WTC11 (cell line): ENCODE measurements around the gene C6. TPM values are rescaled to one million over a fixed set of nuclear protein-coding genes. Genes with fewer than 3 reads are reported as not detected.

Experiments used
- ATAC-seq: fragments of 200-7000 bp; cut with Tn5 transposase; 2 replicates; pipeline ENCODE4 v1.10.0; 2021; ENCODE audit warnings: mild to moderate bottlenecking, moderate library complexity
- Bru-seq: library from RNA; stranded (reverse); fragments of 400-500 nt; gene quantifications from one replicate; lab custom pipeline; 2021; lab: Mats Ljungman, UMichigan
- CTCF ChIA-PET: fragments of 300-600 bp; sonication (Branson Sonifier 250); formaldehyde crosslinking; loops from one replicate; lab custom pipeline; 2021; ENCODE audit warnings: antibody characterized with exemption; lab: Charles Lee
- POLR2A ChIA-PET: fragments of 350-600 bp; sonication (Branson Sonifier 250); formaldehyde crosslinking; loops from one replicate; lab custom pipeline; 2021; ENCODE audit warnings: antibody characterized with exemption; lab: Charles Lee
- DNase-seq: peaks from one replicate; pipeline ENCODE4 v3.0.0; 2021; ENCODE audit warnings: low spot score
- H3K27ac Mint-ChIP-seq: 2 replicates; pipeline ENCODE4 v1.8.0; 2021; ENCODE audit warnings: mixed read lengths
- H3K27me3 Mint-ChIP-seq: 2 replicates; pipeline ENCODE4 v1.8.0; 2021; ENCODE audit warnings: low read depth, mild to moderate bottlenecking, moderate library complexity, mixed read lengths
- H3K36me3 Mint-ChIP-seq: 2 replicates; pipeline ENCODE4 v1.8.0; 2021; ENCODE audit warnings: mixed read lengths
- H3K4me1 Mint-ChIP-seq: 2 replicates; pipeline ENCODE4 v1.8.0; 2022; ENCODE audit warnings: mixed read lengths
- H3K4me3 Mint-ChIP-seq: 2 replicates; pipeline ENCODE4 v1.8.0; 2021; ENCODE audit warnings: mild to moderate bottlenecking, moderate library complexity, mixed read lengths
- H3K9me3 Mint-ChIP-seq: 2 replicates; pipeline ENCODE4 v1.8.0; 2021; ENCODE audit warnings: mixed read lengths
- FOXJ3 ChIP-seq: sonication (generic); formaldehyde crosslinking; IDR thresholded peaks from 2 replicates; pipeline ENCODE4 v1.9.0; 2021; ENCODE audit warnings: missing genetic modification reagents, mild to moderate bottlenecking, borderline replicate concordance
- FOXP1 ChIP-seq: sonication (generic); formaldehyde crosslinking; IDR thresholded peaks from 2 replicates; pipeline ENCODE4 v1.8.0; 2022; ENCODE audit warnings: missing genetic modification reagents, mild to moderate bottlenecking, moderate library complexity, borderline replicate concordance
- GRHL2 ChIP-seq: fragments of 250-450 bp; sonication (Bioruptor Pico); IDR thresholded peaks from 2 replicates; pipeline ENCODE4 v1.8.0; 2022; ENCODE audit warnings: mild to moderate bottlenecking, moderate library complexity; ENCODE audit not compliant: insufficient replicate concordance, severe bottlenecking
- GTF2I ChIP-seq: fragments of 250-450 bp; sonication (Bioruptor Pico); conservative IDR thresholded peaks from 2 replicates; pipeline ENCODE4 v1.4.0; 2021; ENCODE audit warnings: mild to moderate bottlenecking
- HMGXB4 ChIP-seq: sonication (generic); formaldehyde crosslinking; IDR thresholded peaks from 2 replicates; pipeline ENCODE4 v1.8.1; 2023; ENCODE audit warnings: mild to moderate bottlenecking, moderate library complexity, missing genetic modification reagents
- NFE2L1 ChIP-seq: sonication (generic); formaldehyde crosslinking; IDR thresholded peaks from 2 replicates; pipeline ENCODE4 v1.8.1; 2023; ENCODE audit warnings: missing genetic modification reagents
- NFYB ChIP-seq: sonication (generic); formaldehyde crosslinking; conservative IDR thresholded peaks from 2 replicates; pipeline ENCODE4 v1.8.0; 2022; ENCODE audit warnings: low read depth, missing genetic modification reagents
- NR3C1 ChIP-seq: sonication (generic); formaldehyde crosslinking; conservative IDR thresholded peaks from 2 replicates; pipeline ENCODE4 v1.8.1; 2023; ENCODE audit warnings: low read depth, mild to moderate bottlenecking, missing genetic modification reagents
- PREB ChIP-seq: sonication (generic); formaldehyde crosslinking; IDR thresholded peaks from 2 replicates; pipeline ENCODE4 v1.8.1; 2022; ENCODE audit warnings: mild to moderate bottlenecking, missing genetic modification reagents, moderate library complexity, borderline replicate concordance
- ZBTB21 ChIP-seq: sonication (generic); formaldehyde crosslinking; IDR thresholded peaks from 2 replicates; pipeline ENCODE4 v1.8.1; 2023; ENCODE audit warnings: mild to moderate bottlenecking, missing genetic modification reagents, borderline replicate concordance
- ZMAT4 ChIP-seq: fragments of 250-450 bp; sonication (Bioruptor Pico); IDR thresholded peaks from 2 replicates; pipeline ENCODE4 v1.9.0; 2021; ENCODE audit warnings: mild to moderate bottlenecking
- ZNF121 ChIP-seq: sonication (generic); formaldehyde crosslinking; IDR thresholded peaks from 2 replicates; pipeline ENCODE4 v1.8.0; 2023; ENCODE audit warnings: missing genetic modification reagents
- ZNF138 ChIP-seq: sonication (generic); formaldehyde crosslinking; conservative IDR thresholded peaks from 2 replicates; pipeline ENCODE4 v1.8.1; 2022; ENCODE audit warnings: mild to moderate bottlenecking, moderate library complexity, missing genetic modification reagents
- ZNF263 ChIP-seq: sonication (generic); formaldehyde crosslinking; IDR thresholded peaks from 2 replicates; pipeline ENCODE4 v1.8.1; 2022; ENCODE audit warnings: low read depth, mild to moderate bottlenecking, moderate library complexity, missing genetic modification reagents
- ZNF423 ChIP-seq: fragments of 250-450 bp; sonication (Bioruptor Pico); IDR thresholded peaks from 2 replicates; pipeline ENCODE4 v2.1.2; 2022; ENCODE audit warnings: mild to moderate bottlenecking, moderate library complexity
- long read RNA-seq, 3 experiments: library from RNA in 1 of 3; library from capped mRNA in 1 of 3; library from polyadenylated mRNA in 1 of 3; unstranded in 2 of 3; stranded (forward) in 1 of 3; transcript quantifications; one replicate each; pipeline ENCODE4 v2.0.0, GENCODE V29; 2021
- total RNA-seq: library from RNA; stranded (reverse); gene quantifications from 3 replicates; pipeline ENCODE4 v1.2.3, GENCODE V29; 2021
- TF ChIP-seq, protein P1 (sequence below): fragments of 200-600 bp; IDR thresholded peaks from 2 replicates; pipeline ENCODE4 v1.8.0; 2022; ENCODE audit warnings: antibody characterized with exemption
- TF ChIP-seq, protein P2 (sequence below): sonication (generic); formaldehyde crosslinking; IDR thresholded peaks from 2 replicates; pipeline ENCODE4 v1.8.1; 2023; ENCODE audit warnings: mild to moderate bottlenecking, missing genetic modification reagents, borderline replicate concordance
- TF ChIP-seq, protein P3 (sequence below): sonication (generic); formaldehyde crosslinking; IDR thresholded peaks from 2 replicates; pipeline ENCODE4 v1.8.1; 2023; ENCODE audit warnings: mild to moderate bottlenecking, missing genetic modification reagents, moderate library complexity
- TF ChIP-seq, protein P4 (sequence below): sonication (generic); formaldehyde crosslinking; IDR thresholded peaks from 2 replicates; pipeline ENCODE4 v1.8.1; 2022; ENCODE audit warnings: mild to moderate bottlenecking, moderate library complexity, missing genetic modification reagents
- TF ChIP-seq, protein P5 (sequence below): sonication (generic); formaldehyde crosslinking; IDR thresholded peaks from 2 replicates; pipeline ENCODE4 v1.8.0; 2023; ENCODE audit warnings: missing genetic modification reagents, mild to moderate bottlenecking, borderline replicate concordance

C6 gene
- 0.13 to 0.23 TPM (median 0.14 TPM) in 3 replicates for total RNA-seq
- Bru-seq, nascent RNA = percentile 0 among the genes with signal in this experiment
- long read RNA-seq, experiment 1 = 0 reads
- long read RNA-seq, experiment 2 = 0 reads
- long read RNA-seq, experiment 3 = 0 reads

DNA sequence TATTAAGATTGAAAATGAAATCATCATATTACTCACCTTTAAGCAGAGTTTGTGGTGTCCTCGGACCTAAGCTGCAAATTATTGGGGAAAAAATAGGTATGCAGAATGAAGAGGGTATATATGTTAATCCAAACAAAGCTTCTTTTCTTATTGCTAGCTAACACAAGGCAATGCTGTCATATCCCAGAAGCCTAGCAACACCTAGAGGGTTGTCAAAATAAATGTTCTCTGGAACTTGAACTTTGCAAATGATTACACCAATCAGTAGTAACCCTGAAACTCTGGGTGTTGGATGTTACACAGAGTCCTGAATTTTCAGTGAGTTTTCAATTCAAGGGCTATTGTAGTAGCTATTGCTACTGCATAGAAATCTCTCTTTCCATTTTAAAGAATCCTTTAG lies at the start of gene C6:
C6 (minus strand) TSS at position 193 of the 400 bp plus-strand sequence. CDS start 10,302 bp downstream, outside the sequence.
- ChIA-PET POLR2A (no interaction called here), CTCF (interaction anchor here (1.2 kb wide), 1 partner anchor 309 kb away, joined by 4 read pairs; no protein-coding TSS in a partner anchor)
- ATAC-seq (no peak), DNase-seq (no peak)
- Mint-ChIP-seq H3K27me3 (no peaks in the 10 kb centered on the region), H3K36me3 (no peaks in the 10 kb centered on the region), H3K27ac (no peak within 1 kb of the TSS), H3K4me1 (no peaks in the 10 kb centered on the region), H3K4me3 (no peak within 1 kb of the TSS), H3K9me3 (peaks cover 15% of the 10 kb centered on the region)
- TF ChIP-seq GRHL2 = no peak
- TF ChIP-seq ZNF423 (CRISPR knock-in tag) = no peak
- TF ChIP-seq, protein P1, sequence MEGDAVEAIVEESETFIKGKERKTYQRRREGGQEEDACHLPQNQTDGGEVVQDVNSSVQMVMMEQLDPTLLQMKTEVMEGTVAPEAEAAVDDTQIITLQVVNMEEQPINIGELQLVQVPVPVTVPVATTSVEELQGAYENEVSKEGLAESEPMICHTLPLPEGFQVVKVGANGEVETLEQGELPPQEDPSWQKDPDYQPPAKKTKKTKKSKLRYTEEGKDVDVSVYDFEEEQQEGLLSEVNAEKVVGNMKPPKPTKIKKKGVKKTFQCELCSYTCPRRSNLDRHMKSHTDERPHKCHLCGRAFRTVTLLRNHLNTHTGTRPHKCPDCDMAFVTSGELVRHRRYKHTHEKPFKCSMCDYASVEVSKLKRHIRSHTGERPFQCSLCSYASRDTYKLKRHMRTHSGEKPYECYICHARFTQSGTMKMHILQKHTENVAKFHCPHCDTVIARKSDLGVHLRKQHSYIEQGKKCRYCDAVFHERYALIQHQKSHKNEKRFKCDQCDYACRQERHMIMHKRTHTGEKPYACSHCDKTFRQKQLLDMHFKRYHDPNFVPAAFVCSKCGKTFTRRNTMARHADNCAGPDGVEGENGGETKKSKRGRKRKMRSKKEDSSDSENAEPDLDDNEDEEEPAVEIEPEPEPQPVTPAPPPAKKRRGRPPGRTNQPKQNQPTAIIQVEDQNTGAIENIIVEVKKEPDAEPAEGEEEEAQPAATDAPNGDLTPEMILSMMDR = no peak
- TF ChIP-seq ZMAT4 (CRISPR knock-in tag) = no peak
- no peak for TF ChIP-seq ZBTB21
- no peak for TF ChIP-seq HMGXB4 (CRISPR knock-in tag)
- TF ChIP-seq PREB = no peak

DNA sequence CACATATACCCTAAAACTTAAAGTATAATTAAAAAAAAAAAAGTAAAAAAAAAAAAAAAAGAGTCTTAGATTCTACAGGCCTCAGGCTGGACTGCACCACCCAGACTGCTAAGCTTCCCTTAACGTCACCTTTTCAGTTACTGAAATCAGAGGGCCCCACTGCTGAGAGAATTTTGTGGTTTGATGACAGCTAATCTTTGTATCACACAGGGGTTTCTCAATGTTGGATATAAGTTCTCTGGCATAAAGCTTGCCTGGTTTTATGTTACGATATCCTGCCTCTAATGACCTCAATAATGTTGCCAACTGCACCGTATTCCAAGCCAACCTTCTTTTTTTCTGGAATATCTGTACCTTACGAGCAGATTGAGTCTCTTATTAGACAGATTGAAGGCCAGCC lies 43.1 kb upstream of the C6 start:
- no peak overlapping the region for H3K4me3 Mint-ChIP-seq
- peaks cover 5% of the 10 kb centered on the region; the same call in 1 of the 2 replicates for H3K36me3 Mint-ChIP-seq
- no peak for ATAC-seq
- peaks cover 20% of the 10 kb centered on the region for H3K9me3 Mint-ChIP-seq
- H3K4me1 Mint-ChIP-seq = peaks cover 15% of the 10 kb centered on the region
- no peak overlapping the region for H3K27ac Mint-ChIP-seq
- POLR2A ChIA-PET = no interaction called here
- CTCF ChIA-PET = no interaction called here
- DNase-seq = no peak
- H3K27me3 Mint-ChIP-seq = no peaks in the 10 kb centered on the region
- TF ChIP-seq GTF2I (CRISPR knock-in tag) (no peak), FOXP1 (no peak), NFYB (CRISPR knock-in tag) (no peak), ZNF263 (CRISPR knock-in tag) (no peak), ZNF138 (CRISPR knock-in tag) (no peak), ZNF121 (CRISPR knock-in tag) (no peak), NFE2L1 (CRISPR knock-in tag) (no peak), NR3C1 (CRISPR knock-in tag) (no peak), FOXJ3 (no peak)
- TF ChIP-seq, protein P2, sequence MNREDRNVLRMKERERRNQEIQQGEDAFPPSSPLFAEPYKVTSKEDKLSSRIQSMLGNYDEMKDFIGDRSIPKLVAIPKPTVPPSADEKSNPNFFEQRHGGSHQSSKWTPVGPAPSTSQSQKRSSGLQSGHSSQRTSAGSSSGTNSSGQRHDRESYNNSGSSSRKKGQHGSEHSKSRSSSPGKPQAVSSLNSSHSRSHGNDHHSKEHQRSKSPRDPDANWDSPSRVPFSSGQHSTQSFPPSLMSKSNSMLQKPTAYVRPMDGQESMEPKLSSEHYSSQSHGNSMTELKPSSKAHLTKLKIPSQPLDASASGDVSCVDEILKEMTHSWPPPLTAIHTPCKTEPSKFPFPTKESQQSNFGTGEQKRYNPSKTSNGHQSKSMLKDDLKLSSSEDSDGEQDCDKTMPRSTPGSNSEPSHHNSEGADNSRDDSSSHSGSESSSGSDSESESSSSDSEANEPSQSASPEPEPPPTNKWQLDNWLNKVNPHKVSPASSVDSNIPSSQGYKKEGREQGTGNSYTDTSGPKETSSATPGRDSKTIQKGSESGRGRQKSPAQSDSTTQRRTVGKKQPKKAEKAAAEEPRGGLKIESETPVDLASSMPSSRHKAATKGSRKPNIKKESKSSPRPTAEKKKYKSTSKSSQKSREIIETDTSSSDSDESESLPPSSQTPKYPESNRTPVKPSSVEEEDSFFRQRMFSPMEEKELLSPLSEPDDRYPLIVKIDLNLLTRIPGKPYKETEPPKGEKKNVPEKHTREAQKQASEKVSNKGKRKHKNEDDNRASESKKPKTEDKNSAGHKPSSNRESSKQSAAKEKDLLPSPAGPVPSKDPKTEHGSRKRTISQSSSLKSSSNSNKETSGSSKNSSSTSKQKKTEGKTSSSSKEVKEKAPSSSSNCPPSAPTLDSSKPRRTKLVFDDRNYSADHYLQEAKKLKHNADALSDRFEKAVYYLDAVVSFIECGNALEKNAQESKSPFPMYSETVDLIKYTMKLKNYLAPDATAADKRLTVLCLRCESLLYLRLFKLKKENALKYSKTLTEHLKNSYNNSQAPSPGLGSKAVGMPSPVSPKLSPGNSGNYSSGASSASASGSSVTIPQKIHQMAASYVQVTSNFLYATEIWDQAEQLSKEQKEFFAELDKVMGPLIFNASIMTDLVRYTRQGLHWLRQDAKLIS (CRISPR knock-in tag) = no peak
- TF ChIP-seq, protein P3, sequence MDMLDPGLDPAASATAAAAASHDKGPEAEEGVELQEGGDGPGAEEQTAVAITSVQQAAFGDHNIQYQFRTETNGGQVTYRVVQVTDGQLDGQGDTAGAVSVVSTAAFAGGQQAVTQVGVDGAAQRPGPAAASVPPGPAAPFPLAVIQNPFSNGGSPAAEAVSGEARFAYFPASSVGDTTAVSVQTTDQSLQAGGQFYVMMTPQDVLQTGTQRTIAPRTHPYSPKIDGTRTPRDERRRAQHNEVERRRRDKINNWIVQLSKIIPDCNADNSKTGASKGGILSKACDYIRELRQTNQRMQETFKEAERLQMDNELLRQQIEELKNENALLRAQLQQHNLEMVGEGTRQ (CRISPR knock-in tag) = no peak
- TF ChIP-seq, protein P4, sequence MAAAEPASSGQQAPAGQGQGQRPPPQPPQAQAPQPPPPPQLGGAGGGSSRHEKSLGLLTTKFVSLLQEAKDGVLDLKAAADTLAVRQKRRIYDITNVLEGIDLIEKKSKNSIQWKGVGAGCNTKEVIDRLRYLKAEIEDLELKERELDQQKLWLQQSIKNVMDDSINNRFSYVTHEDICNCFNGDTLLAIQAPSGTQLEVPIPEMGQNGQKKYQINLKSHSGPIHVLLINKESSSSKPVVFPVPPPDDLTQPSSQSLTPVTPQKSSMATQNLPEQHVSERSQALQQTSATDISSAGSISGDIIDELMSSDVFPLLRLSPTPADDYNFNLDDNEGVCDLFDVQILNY (CRISPR knock-in tag) = no peak
- TF ChIP-seq, protein P5, sequence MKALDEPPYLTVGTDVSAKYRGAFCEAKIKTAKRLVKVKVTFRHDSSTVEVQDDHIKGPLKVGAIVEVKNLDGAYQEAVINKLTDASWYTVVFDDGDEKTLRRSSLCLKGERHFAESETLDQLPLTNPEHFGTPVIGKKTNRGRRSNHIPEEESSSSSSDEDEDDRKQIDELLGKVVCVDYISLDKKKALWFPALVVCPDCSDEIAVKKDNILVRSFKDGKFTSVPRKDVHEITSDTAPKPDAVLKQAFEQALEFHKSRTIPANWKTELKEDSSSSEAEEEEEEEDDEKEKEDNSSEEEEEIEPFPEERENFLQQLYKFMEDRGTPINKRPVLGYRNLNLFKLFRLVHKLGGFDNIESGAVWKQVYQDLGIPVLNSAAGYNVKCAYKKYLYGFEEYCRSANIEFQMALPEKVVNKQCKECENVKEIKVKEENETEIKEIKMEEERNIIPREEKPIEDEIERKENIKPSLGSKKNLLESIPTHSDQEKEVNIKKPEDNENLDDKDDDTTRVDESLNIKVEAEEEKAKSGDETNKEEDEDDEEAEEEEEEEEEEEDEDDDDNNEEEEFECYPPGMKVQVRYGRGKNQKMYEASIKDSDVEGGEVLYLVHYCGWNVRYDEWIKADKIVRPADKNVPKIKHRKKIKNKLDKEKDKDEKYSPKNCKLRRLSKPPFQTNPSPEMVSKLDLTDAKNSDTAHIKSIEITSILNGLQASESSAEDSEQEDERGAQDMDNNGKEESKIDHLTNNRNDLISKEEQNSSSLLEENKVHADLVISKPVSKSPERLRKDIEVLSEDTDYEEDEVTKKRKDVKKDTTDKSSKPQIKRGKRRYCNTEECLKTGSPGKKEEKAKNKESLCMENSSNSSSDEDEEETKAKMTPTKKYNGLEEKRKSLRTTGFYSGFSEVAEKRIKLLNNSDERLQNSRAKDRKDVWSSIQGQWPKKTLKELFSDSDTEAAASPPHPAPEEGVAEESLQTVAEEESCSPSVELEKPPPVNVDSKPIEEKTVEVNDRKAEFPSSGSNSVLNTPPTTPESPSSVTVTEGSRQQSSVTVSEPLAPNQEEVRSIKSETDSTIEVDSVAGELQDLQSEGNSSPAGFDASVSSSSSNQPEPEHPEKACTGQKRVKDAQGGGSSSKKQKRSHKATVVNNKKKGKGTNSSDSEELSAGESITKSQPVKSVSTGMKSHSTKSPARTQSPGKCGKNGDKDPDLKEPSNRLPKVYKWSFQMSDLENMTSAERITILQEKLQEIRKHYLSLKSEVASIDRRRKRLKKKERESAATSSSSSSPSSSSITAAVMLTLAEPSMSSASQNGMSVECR (CRISPR knock-in tag) = no peak
